ENCODE data around the gene MRGPRG.
"Not testable (repeated sequence)": the region's sequence is repeated elsewhere in the genome, so short reads cannot be mapped to it uniquely, and the experiment has no call there.

The MRGPRG gene

GRCh38 chr11:3218483-3219280 is at the start of gene MRGPRG:
TSS of gene MRGPRG (minus strand) at chr11:3218813. CDS start at chr11:3218813, 0 bp downstream.
- no peak for DNase-seq

- not testable (repeated sequence) for DNase-seq
These were observed 43.9 kb upstream of the MRGPRG start for GRCh38 chr11:3262548-3262947.

GRCh38 chr11:3261831-3262230 is 43.2 kb upstream of the MRGPRG start:
- not testable (repeated sequence) for DNase-seq

GRCh38 chr11:3257509-3257908 is 38.9 kb upstream of the MRGPRG start:
- DNase-seq = not testable (repeated sequence)

- not testable (repeated sequence) for DNase-seq
These were observed 36.6 kb upstream of the MRGPRG start for GRCh38 chr11:3255241-3255640.

GRCh38 chr11:3254773-3255172 is 36.2 kb upstream of the MRGPRG start:
- DNase-seq = not testable (repeated sequence)

- DNase-seq = no peak
These were observed 26.5 kb upstream of the MRGPRG start for GRCh38 chr11:3245071-3245470.

- no peak for DNase-seq
These were observed 25.3 kb upstream of the MRGPRG start for GRCh38 chr11:3243880-3244279.

- DNase-seq = no peak
These were observed 18.5 kb upstream of the MRGPRG start for GRCh38 chr11:3237119-3237518.

- no peak for DNase-seq
These were observed 16.2 kb upstream of the MRGPRG start for GRCh38 chr11:3234846-3235245.

- no peak for DNase-seq
These were observed 14.3 kb upstream of the MRGPRG start for GRCh38 chr11:3232956-3233355.

- DNase-seq = no peak
These were observed 13.5 kb upstream of the MRGPRG start, which contains the start of gene MRGPRE for GRCh38 chr11:3231851-3232744. TSS of gene MRGPRE (minus strand) at chr11:3232417. CDS start at chr11:3228799, 3,618 bp downstream.

- no peak for DNase-seq
These were observed 12.9 kb upstream of the MRGPRG start for GRCh38 chr11:3231550-3231850.

- no peak for DNase-seq
These were observed 12.3 kb upstream of the MRGPRG start for GRCh38 chr11:3230636-3231549.

GRCh38 chr11:3229673-3230630 is 11.3 kb upstream of the MRGPRG start:
- DNase-seq = no peak

- no peak for DNase-seq
These were observed 9.8 kb upstream of the MRGPRG start for GRCh38 chr11:3228445-3228829.

GRCh38 chr11:3227568-3228444 is 9.2 kb upstream of the MRGPRG start:
- DNase-seq = no peak

- DNase-seq = no peak
These were observed 8.4 kb upstream of the MRGPRG start for GRCh38 chr11:3226846-3227567.

- no peak for DNase-seq
These were observed 7.5 kb upstream of the MRGPRG start for GRCh38 chr11:3225826-3226750.
